Endothelial cell (in vitro differentiated cells): ENCODE measurements around the gene FAP. TPM values are rescaled to one million over a fixed set of nuclear protein-coding genes. Genes with fewer than 3 reads are reported as not detected.

ENCODE experiments used
- DNase-seq: peaks from one replicate; pipeline ENCODE4 v3.0.0; 2021; ENCODE audit warnings: low spot score
- H3K27ac Mint-ChIP-seq: one replicate; pipeline ENCODE4 v1.8.0; 2021; ENCODE audit warnings: mixed read lengths, inconsistent platforms; ENCODE audit not compliant: unreplicated experiment
- H3K27me3 Mint-ChIP-seq: one replicate; pipeline ENCODE4 v1.8.0; 2021; ENCODE audit warnings: mild to moderate bottlenecking, moderate library complexity, mixed read lengths, inconsistent platforms; ENCODE audit not compliant: unreplicated experiment
- H3K36me3 Mint-ChIP-seq: one replicate; pipeline ENCODE4 v1.8.0; 2021; ENCODE audit warnings: mild to moderate bottlenecking, low read depth, mixed read lengths, inconsistent platforms; ENCODE audit not compliant: unreplicated experiment
- H3K4me1 Mint-ChIP-seq: one replicate; pipeline ENCODE4 v1.8.0; 2021; ENCODE audit warnings: mild to moderate bottlenecking, mixed read lengths, inconsistent platforms; ENCODE audit not compliant: unreplicated experiment
- H3K4me3 Mint-ChIP-seq: one replicate; pipeline ENCODE4 v1.8.0; 2021; ENCODE audit warnings: mild to moderate bottlenecking, mixed read lengths, inconsistent platforms; ENCODE audit not compliant: unreplicated experiment
- H3K9me3 Mint-ChIP-seq: one replicate; pipeline ENCODE4 v1.8.0; 2021; ENCODE audit warnings: mixed read lengths, inconsistent platforms; ENCODE audit not compliant: unreplicated experiment
- CTCF ChIP-seq: fragments of 200-600 bp; sonication (generic); IDR thresholded peaks from one replicate; pipeline ENCODE4 v1.5.0; 2021; ENCODE audit warnings: antibody characterized with exemption; ENCODE audit not compliant: unreplicated experiment
- total RNA-seq: library from RNA; stranded (reverse); fragmentation: NEBNext Ultra II Directional; extraction: Animal tissue kit (Norgen Biotek cat#: 25700); gene quantifications from one replicate; pipeline ENCODE4 v1.2.1, GENCODE V29; 2021; ENCODE audit not compliant: unreplicated experiment

Gene FAP
- total RNA-seq, 1 donor from 2014 or later, result not detected

GRCh38 chr2:162232671-162233070, 10.6 kb downstream of the FAP start:
- Mint-ChIP-seq H3K27me3 (peaks cover 4% of the 10 kb centered on the region), H3K4me1 (no peaks in the 10 kb centered on the region), H3K4me3 (no peak overlapping the region), H3K36me3 (peaks cover 3% of the 10 kb centered on the region), H3K27ac (no peak overlapping the region), H3K9me3 (no peaks in the 10 kb centered on the region)
- no peak for TF ChIP-seq CTCF
- no peak for DNase-seq

DNA sequence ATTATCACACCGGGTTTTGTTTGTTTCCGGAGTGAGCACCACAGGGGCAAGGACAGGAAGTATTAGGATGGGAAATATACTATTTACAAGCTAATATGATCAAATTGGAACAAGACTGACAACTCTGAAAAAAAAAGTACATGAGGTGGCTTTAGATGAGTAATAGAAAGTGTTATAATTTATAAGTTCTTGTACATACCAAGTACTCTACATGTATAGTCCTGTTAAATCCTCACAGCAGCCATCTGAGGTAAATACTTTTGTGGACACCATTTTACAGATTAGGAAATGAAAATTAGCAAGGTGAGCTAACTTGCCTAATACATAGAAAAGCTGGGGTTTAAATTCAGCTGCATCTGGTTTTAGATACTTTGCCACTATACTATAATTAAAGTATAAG, 11.2 kb downstream of the FAP start:
- TF ChIP-seq CTCF, result no peak
- H3K4me1 Mint-ChIP-seq, result no peaks in the 10 kb centered on the region
- no peak for DNase-seq
- peaks cover 4% of the 10 kb centered on the region for H3K27me3 Mint-ChIP-seq
- H3K36me3 Mint-ChIP-seq, result peaks cover 3% of the 10 kb centered on the region
- no peak overlapping the region for H3K4me3 Mint-ChIP-seq
- H3K9me3 Mint-ChIP-seq, result no peaks in the 10 kb centered on the region
- H3K27ac Mint-ChIP-seq, result no peak overlapping the region

DNA sequence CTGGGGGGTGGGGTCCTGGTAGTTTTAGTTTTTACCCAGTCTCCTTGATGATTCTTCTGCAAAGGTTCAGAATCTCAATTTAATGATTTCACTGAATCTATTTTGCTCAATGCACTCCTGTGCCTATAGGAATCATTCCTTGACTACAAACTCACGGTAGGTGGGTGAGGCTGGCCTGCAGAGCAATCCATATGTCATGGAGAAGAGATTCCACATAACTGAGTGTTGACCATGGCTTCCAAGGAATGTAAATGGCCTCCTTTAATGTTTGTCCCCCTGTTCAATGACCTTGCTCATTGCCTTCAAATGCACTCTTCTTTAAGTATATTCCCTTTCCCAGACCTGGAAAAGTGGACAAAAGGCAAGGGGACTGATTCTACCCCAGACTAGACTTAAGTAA, 12.5 kb downstream of the FAP start:
- H3K36me3 Mint-ChIP-seq, result peaks cover 3% of the 10 kb centered on the region
- no peak overlapping the region for H3K27ac Mint-ChIP-seq
- H3K9me3 Mint-ChIP-seq, result no peaks in the 10 kb centered on the region
- H3K27me3 Mint-ChIP-seq, result peaks cover 3% of the 10 kb centered on the region
- H3K4me3 Mint-ChIP-seq, result no peak overlapping the region
- H3K4me1 Mint-ChIP-seq, result no peaks in the 10 kb centered on the region
- TF ChIP-seq CTCF, result no peak
- no peak for DNase-seq

- no peak for TF ChIP-seq CTCF
- H3K4me3 Mint-ChIP-seq, result no peak overlapping the region
Measured at GRCh38 chr2:162226836-162227235, 16.4 kb downstream of the FAP start.

DNA sequence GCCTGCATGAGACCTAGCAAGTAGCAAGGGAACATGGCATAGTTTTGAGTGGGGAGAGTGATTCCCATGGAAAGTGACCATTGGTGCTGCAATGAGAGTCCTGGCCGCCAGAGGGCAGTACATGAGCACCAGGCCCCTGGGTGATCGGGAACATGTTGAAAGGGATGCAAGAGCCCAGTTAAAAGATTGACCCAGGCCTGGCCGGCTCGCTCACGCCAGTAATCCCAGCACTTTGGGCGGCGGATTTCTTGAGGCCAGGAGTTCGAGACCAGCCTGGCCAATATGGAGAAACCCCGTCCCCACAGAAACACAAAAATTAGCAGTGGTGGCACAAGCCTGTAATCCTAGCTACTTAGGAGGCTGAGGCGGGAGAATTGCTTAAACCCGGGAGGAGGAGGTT, 22.2 kb downstream of the FAP start:
- no peak overlapping the region for H3K27ac Mint-ChIP-seq
- H3K27me3 Mint-ChIP-seq, result no peaks in the 10 kb centered on the region
- no peaks in the 10 kb centered on the region for H3K36me3 Mint-ChIP-seq
- H3K4me1 Mint-ChIP-seq, result no peaks in the 10 kb centered on the region
- no peaks in the 10 kb centered on the region for H3K9me3 Mint-ChIP-seq
- no peak overlapping the region for H3K4me3 Mint-ChIP-seq
- peak; percentile 84 for TF ChIP-seq CTCF
- DNase-seq, result peak; percentile 76

More at GRCh38 chr2:162226836-162227235, 16.4 kb downstream of the FAP start:
- no peak overlapping the region for H3K27ac Mint-ChIP-seq
- no peaks in the 10 kb centered on the region for H3K27me3 Mint-ChIP-seq
- DNase-seq, result no peak
- H3K36me3 Mint-ChIP-seq, result no peaks in the 10 kb centered on the region
- no peaks in the 10 kb centered on the region for H3K9me3 Mint-ChIP-seq
- H3K4me1 Mint-ChIP-seq, result no peaks in the 10 kb centered on the region
